ENCODE measurements around the gene TAS2R8. TPM values are rescaled to one million over a fixed set of nuclear protein-coding genes. Genes with fewer than 3 reads are reported as not detected.
A peak's percentile ranks its signal among the peaks of the same experiment; 100 is the strongest.
"Not testable (repeated sequence)": the region's sequence is repeated elsewhere in the genome, so short reads cannot be mapped to it uniquely, and the experiment has no call there.

Gene TAS2R8
- total and polyA plus RNA-seq, 4 experiments from 2014 or later, result not detected

- ChIA-PET POLR2A (ENCODE audit: partially characterized antibody) (no interaction called here), CTCF (ENCODE audit: partially characterized antibody) (no interaction called here)
- no peaks in the 10 kb centered on the region for H3K4me1 ChIP-seq (ENCODE audit: insufficient read depth, low read length)
- intact Hi-C loops (cut with micrococcal nuclease), result no loop called here
- DNase-seq, result no peak
- H3K9me3 ChIP-seq (ENCODE audit: control insufficient read depth in 1 of 2, low read length in 2 of 2), result no peaks in the 10 kb centered on the region
- Mint-ChIP-seq H3K4me3 (no peak overlapping the region), H3K27me3 (peaks cover 24 to 26% of the 10 kb centered on the region in 2 donors), H3K4me1 (no peaks in the 10 kb centered on the region), H3K9me3 (peaks cover 0 to 2% (median 0%) of the 10 kb centered on the region in 8 donors), H3K36me3 (no peaks in the 10 kb centered on the region), H3K27ac (no peak overlapping the region)
- no peak overlapping the region for H3K27ac ChIP-seq (ENCODE audit: low read depth, low read length)
- no peaks in the 10 kb centered on the region for H3K36me3 ChIP-seq (ENCODE audit: insufficient read depth, low read length)
- H3K27me3 ChIP-seq (ENCODE audit: insufficient read depth, low read length), result no peaks in the 10 kb centered on the region
- H3K4me3 ChIP-seq (ENCODE audit: low read length in 2 of 2), result no peak overlapping the region
Observed at GRCh38 chr12:10801741-10802140, 5.3 kb downstream of the TAS2R8 start.

GRCh38 chr12:10794222-10794621, 12.9 kb downstream of the TAS2R8 start:
- peaks cover 0 to 2% (median under 1%) of the 10 kb centered on the region in 8 donors for H3K9me3 Mint-ChIP-seq
- no peaks in the 10 kb centered on the region for H3K36me3 ChIP-seq (ENCODE audit: insufficient read depth, low read length)
- H3K27ac ChIP-seq (ENCODE audit: low read depth, low read length), result no peak overlapping the region
- H3K4me1 ChIP-seq (ENCODE audit: insufficient read depth, low read length), result no peaks in the 10 kb centered on the region
- no peaks in the 10 kb centered on the region for H3K27me3 ChIP-seq (ENCODE audit: insufficient read depth, low read length)
- POLR2A ChIA-PET (ENCODE audit: partially characterized antibody), result no interaction called here
- H3K36me3 Mint-ChIP-seq, result no peaks in the 10 kb centered on the region
- intact Hi-C loops (cut with micrococcal nuclease), result no loop called here
- H3K4me3 Mint-ChIP-seq, result no peak overlapping the region
- no peak overlapping the region for H3K27ac Mint-ChIP-seq
- DNase-seq, result no peak
- no peak overlapping the region for H3K4me3 ChIP-seq (ENCODE audit: low read length in 2 of 2)
- H3K27me3 Mint-ChIP-seq, result peaks cover 8% of the 10 kb centered on the region in 2 donors
- H3K4me1 Mint-ChIP-seq, result no peaks in the 10 kb centered on the region
- CTCF ChIA-PET (ENCODE audit: partially characterized antibody), result no interaction called here
- H3K9me3 ChIP-seq (ENCODE audit: control insufficient read depth in 1 of 2, low read length in 2 of 2), result no peaks in the 10 kb centered on the region

- H3K4me1 ChIP-seq (ENCODE audit: insufficient read depth, low read length); H3K27me3 ChIP-seq (ENCODE audit: insufficient read depth, low read length); intact Hi-C loops (cut with micrococcal nuclease); H3K4me3 ChIP-seq (ENCODE audit: low read length in 2 of 2); H3K36me3 ChIP-seq (ENCODE audit: insufficient read depth, low read length); H3K27ac ChIP-seq (ENCODE audit: low read depth, low read length); H3K27me3 Mint-ChIP-seq; H3K4me1 Mint-ChIP-seq; H3K27ac Mint-ChIP-seq; DNase-seq; H3K9me3 ChIP-seq (ENCODE audit: control insufficient read depth in 1 of 2, low read length in 2 of 2); CTCF ChIA-PET (ENCODE audit: partially characterized antibody); H3K4me3 Mint-ChIP-seq; POLR2A ChIA-PET (ENCODE audit: partially characterized antibody); H3K9me3 Mint-ChIP-seq; H3K36me3 Mint-ChIP-seq: not testable (repeated sequence)
Observed at GRCh38 chr12:10791769-10792168, 15.3 kb downstream of the TAS2R8 start.

- Mint-ChIP-seq H3K4me3 (no peak overlapping the region), H3K27ac (no peak overlapping the region), H3K36me3 (no peaks in the 10 kb centered on the region), H3K9me3 (no peaks in the 10 kb centered on the region), H3K4me1 (no peaks in the 10 kb centered on the region), H3K27me3 (peaks cover 5% of the 10 kb centered on the region in 2 donors)
- ChIA-PET POLR2A (ENCODE audit: partially characterized antibody) (no interaction called here), CTCF (ENCODE audit: partially characterized antibody) (no interaction called here)
- H3K27ac ChIP-seq (ENCODE audit: low read depth, low read length), result no peak overlapping the region
- no peaks in the 10 kb centered on the region for H3K9me3 ChIP-seq (ENCODE audit: control insufficient read depth in 1 of 2, low read length in 2 of 2)
- no peaks in the 10 kb centered on the region for H3K36me3 ChIP-seq (ENCODE audit: insufficient read depth, low read length)
- no peaks in the 10 kb centered on the region for H3K27me3 ChIP-seq (ENCODE audit: insufficient read depth, low read length)
- no peaks in the 10 kb centered on the region for H3K4me1 ChIP-seq (ENCODE audit: insufficient read depth, low read length)
- intact Hi-C loops (cut with micrococcal nuclease), result no loop called here
- no peak for DNase-seq
- no peak overlapping the region for H3K4me3 ChIP-seq (ENCODE audit: low read length in 2 of 2)
Observed at GRCh38 chr12:10783252-10783651, 23.8 kb downstream of the TAS2R8 start.

- Mint-ChIP-seq H3K27me3 (peaks cover 7 to 8% of the 10 kb centered on the region in 2 donors), H3K4me3 (no peak overlapping the region), H3K27ac (no peak overlapping the region), H3K9me3 (no peaks in the 10 kb centered on the region), H3K36me3 (no peaks in the 10 kb centered on the region), H3K4me1 (no peaks in the 10 kb centered on the region)
- DNase-seq, result no peak
- H3K27ac ChIP-seq (ENCODE audit: low read depth, low read length), result no peak overlapping the region
- ChIA-PET CTCF (ENCODE audit: partially characterized antibody) (interaction anchor here (0.6 to 2.4 kb wide), 2 partner anchors 8 to 704 kb away, joined by 4 to 9 read pairs; no protein-coding TSS in a partner anchor), POLR2A (ENCODE audit: partially characterized antibody) (no interaction called here)
- H3K27me3 ChIP-seq (ENCODE audit: insufficient read depth, low read length), result no peaks in the 10 kb centered on the region
- no peaks in the 10 kb centered on the region for H3K4me1 ChIP-seq (ENCODE audit: insufficient read depth, low read length)
- H3K36me3 ChIP-seq (ENCODE audit: insufficient read depth, low read length), result no peaks in the 10 kb centered on the region
- H3K9me3 ChIP-seq (ENCODE audit: control insufficient read depth in 1 of 2, low read length in 2 of 2), result no peaks in the 10 kb centered on the region
- no peak overlapping the region for H3K4me3 ChIP-seq (ENCODE audit: low read length in 2 of 2)
- intact Hi-C loops (cut with micrococcal nuclease), result no loop called here
Observed at GRCh38 chr12:10779103-10779502, 28.0 kb downstream of the TAS2R8 start.

GRCh38 chr12:10771132-10771733, 35.9 kb downstream of the TAS2R8 start:
- Histone ChIP-seq H3K4me1 (ENCODE audit: insufficient read depth, low read length) (no peaks in the 10 kb centered on the region), H3K27ac (ENCODE audit: low read depth, low read length) (no peak overlapping the region), H3K9me3 (ENCODE audit: control insufficient read depth in 1 of 2, low read length in 2 of 2) (no peaks in the 10 kb centered on the region), H3K27me3 (ENCODE audit: insufficient read depth, low read length) (peaks cover 3% of the 10 kb centered on the region), H3K4me3 (ENCODE audit: low read length in 2 of 2) (no peak overlapping the region), H3K36me3 (ENCODE audit: insufficient read depth, low read length) (no peaks in the 10 kb centered on the region)
- peak in 4 of 5 donors; percentile 45 to 57 (median 50) for DNase-seq
- intact Hi-C loops (cut with micrococcal nuclease), result loop anchor here (5.0 kb wide), 1 partner anchor 1556 kb away; no protein-coding TSS in a partner anchor
- Mint-ChIP-seq H3K4me3 (no peak overlapping the region), H3K9me3 (no peaks in the 10 kb centered on the region), H3K4me1 (no peaks in the 10 kb centered on the region), H3K27me3 (peaks cover 24 to 27% of the 10 kb centered on the region in 2 donors), H3K27ac (no peak overlapping the region), H3K36me3 (no peaks in the 10 kb centered on the region)
- POLR2A ChIA-PET (ENCODE audit: partially characterized antibody), result no interaction called here
- CTCF ChIA-PET (ENCODE audit: partially characterized antibody), result interaction anchor here (1.0 to 9.0 kb wide), 9 partner anchors 9 to 1586 kb away, joined by 3 to 113 read pairs (median 9); partner anchors contain the start of genes BORCS5 and SMIM10L1

- CTCF ChIA-PET (ENCODE audit: partially characterized antibody), result interaction anchor here (1.0 to 1.1 kb wide), 2 partner anchors 9 to 15 kb away, joined by 3 to 4 read pairs; no protein-coding TSS in a partner anchor
- Mint-ChIP-seq H3K27ac (no peak overlapping the region), H3K9me3 (peaks cover 0 to 22% (median 18%) of the 10 kb centered on the region in 8 donors), H3K27me3 (peaks cover 11 to 24% of the 10 kb centered on the region in 2 donors), H3K36me3 (peaks cover 0 to 7% of the 10 kb centered on the region in 2 donors), H3K4me3 (no peak overlapping the region), H3K4me1 (no peaks in the 10 kb centered on the region)
- Histone ChIP-seq H3K9me3 (ENCODE audit: control insufficient read depth in 1 of 2, low read length in 2 of 2) (peaks cover 0 to 8% of the 10 kb centered on the region in 2 donors), H3K27me3 (ENCODE audit: insufficient read depth, low read length) (peaks cover 4% of the 10 kb centered on the region), H3K4me1 (ENCODE audit: insufficient read depth, low read length) (no peaks in the 10 kb centered on the region), H3K36me3 (ENCODE audit: insufficient read depth, low read length) (no peaks in the 10 kb centered on the region), H3K27ac (ENCODE audit: low read depth, low read length) (no peak overlapping the region), H3K4me3 (ENCODE audit: low read length in 2 of 2) (no peak overlapping the region)
- no peak for DNase-seq
- intact Hi-C loops (cut with micrococcal nuclease), result no loop called here
- POLR2A ChIA-PET (ENCODE audit: partially characterized antibody), result interaction anchor here (0.6 kb wide), 1 partner anchor 346 kb away, joined by 3 read pairs; no protein-coding TSS in a partner anchor
Observed at GRCh38 chr12:10759657-10760056, 47.4 kb downstream of the TAS2R8 start.

Measured in CD4-positive, alpha-beta memory T cell (primary cell).